HG02970 (cell line): ENCODE results near the gene DSG4.

Experiments used
- ATAC-seq: cut with Tn5 transposase; IDR thresholded peaks from one replicate; pipeline ENCODE4 v1.9.1; 2021; ENCODE audit warnings: mild to moderate bottlenecking, moderate library complexity, moderate number of reproducible peaks; ENCODE audit not compliant: unreplicated experiment, low FRiP score

The DSG4 gene

GRCh38 chr18:31444142-31444541, 67.6 kb downstream of the DSG4 start:
- ATAC-seq: no peak

DNA sequence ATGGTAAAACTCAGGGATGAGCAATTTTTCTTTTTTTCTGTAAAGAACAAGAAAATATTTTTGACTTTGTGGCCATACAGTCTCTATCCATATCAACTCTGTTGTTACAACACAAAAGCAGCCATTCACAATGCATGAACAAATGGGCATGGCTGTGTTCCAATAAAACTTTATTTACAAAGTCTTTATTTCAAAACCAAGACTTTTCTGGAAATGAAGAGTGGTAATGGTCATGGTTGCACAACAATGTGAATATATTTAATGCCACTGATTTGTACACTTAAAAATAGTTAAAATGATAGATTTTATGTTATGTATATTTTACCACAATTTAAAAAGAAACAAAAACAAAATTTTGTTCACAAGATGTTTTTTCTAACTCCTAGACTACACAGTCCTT, 69.3 kb downstream of the DSG4 start:
- no peak for ATAC-seq

DNA sequence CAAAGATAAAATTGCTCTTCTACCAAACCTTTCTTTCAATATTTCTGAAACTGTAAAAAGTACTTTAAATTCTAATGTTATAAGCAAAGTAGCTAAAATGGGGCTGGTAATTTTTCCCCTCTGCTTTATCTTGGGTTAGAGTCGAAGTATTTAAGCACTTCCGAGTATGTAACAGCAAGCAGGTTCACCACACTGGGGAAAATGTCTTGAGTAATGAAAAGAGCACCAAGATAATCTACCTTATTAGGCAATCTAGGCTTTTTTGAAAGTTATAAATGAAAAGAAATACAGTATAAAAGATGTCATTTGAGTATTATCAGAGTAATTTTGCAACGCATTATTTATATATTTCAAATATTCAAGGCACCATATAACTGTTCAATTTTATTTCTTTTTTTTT, 70.3 kb downstream of the DSG4 start:
- no peak for ATAC-seq

DNA sequence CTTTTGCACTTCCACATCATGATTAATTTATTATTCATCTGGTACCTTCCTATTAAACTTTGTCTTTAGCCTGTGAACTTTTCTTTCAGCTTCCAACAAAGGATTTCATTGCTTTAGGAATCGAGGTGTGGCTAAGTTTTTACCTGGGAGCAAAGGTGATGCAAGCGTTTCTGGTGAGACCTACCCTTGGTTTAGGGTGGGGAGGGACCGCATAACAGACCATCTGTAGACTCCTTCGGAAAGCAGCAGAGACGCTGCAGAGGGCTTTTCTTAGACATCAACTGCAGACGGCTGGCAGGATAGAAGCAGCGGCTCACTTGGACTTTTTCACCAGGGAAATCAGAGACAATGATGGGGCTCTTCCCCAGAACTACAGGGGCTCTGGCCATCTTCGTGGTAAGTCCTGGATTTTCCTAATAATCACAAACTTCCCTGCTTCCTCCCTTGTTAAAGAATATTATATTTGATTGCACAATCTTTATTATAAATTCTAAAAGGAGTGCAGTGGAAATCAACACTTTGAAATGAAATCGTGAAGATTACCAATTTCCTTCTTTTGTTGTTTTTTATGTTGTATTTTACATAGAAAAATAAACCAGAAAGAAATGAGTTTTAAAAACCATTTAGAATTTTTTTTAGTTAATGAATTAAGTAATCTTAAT, 71.1 kb downstream of the DSG4 start, which contains the start of gene DSG3:
Gene DSG3 (plus strand): TSS at position 212 of the 662 bp plus-strand sequence. CDS start 137 bp downstream, at position 349.
- no peak for ATAC-seq

GRCh38 chr18:31450409-31450808, 73.8 kb downstream of the DSG4 start:
- no peak for ATAC-seq

GRCh38 chr18:31451625-31452024, 75.0 kb downstream of the DSG4 start:
- ATAC-seq: no peak

DNA sequence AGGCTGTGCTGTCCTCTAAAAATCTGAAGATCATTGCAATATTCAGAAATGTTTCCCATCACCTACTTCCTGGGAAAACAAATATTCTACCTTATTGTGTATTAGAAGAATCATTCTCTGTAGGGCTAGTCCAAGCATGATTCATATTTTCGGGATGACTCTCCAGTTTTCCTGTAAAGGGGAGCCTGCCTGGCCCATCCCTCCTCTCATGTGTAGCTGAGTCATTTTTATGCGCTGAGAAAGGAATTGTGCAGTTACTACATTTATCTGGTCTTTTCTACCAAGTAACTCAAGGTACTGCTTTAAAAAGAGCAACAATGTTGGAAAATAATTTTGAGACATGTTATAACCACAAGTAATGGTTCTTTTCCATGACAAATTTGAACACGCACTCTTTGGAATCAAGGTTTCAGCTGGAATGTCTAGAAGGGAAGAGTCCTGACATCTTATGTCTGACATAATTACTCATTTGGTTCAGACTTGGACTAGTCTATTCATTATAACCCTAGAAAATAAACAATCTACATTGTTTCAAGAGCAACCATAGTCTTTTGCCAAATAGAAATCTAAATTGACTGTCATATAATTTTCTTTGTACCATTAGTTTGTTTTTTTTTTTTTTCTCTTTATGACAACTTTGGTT, 77.6 kb downstream of the DSG4 start:
- ATAC-seq: no peak
